Adrenal gland (tissue), 5 donors: ENCODE measurements around the gene NOTCH2NLA.
"Not testable (repeated sequence)": the region's sequence is repeated elsewhere in the genome, so short reads cannot be mapped to it uniquely, and the experiment has no call there.

ENCODE experiments used
- POLR2A ChIP-seq, 2 donors: fragments of 450-650 bp; IDR thresholded peaks; one replicate each; pipeline ENCODE4 v1.6.1; 2017; ENCODE audit warnings: antibody characterized with exemption in 2 of 2, mild to moderate bottlenecking in 2 of 2, moderate library complexity in 1 of 2
- TF ChIP-seq, protein P1 (sequence below), 6 experiments: fragments of 450-650 bp in 4 of 6; fragments of 200-600 bp in 2 of 6; sonication (generic) in 1 of 6; IDR thresholded peaks; 1 replicate in 5 of 6; 2 replicates in 1 of 6; pipeline versions ENCODE4 v1.5.1 to v1.8.0; 2016 to 2021; ENCODE audit warnings: antibody characterized with exemption in 6 of 6, mild to moderate bottlenecking in 2 of 6, moderate library complexity in 1 of 6
- donor health status: DM: no; HTN: no; CAD: no.

DNA sequence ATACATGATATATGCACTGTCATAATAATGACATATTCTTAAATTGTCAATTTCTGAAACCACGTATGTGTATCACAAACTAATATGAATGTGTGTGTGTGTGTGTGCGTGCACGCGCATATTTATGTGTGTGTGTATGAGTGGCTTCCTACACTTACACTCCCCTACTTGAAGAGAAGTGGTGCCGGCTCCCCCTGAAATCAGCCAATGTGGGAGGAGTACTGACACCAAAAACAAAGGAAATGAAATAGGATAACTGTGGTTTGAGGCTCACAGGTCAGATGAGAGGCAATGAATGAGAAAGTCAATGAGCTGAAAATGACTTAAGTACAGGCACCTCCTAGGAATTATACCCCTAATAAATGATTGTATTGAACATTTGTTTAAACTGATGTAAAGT, 44.4 kb upstream of the NOTCH2NLA start:
- not testable (repeated sequence) for TF ChIP-seq POLR2A (IDR thresholded peaks at IDR 0.05)
- TF ChIP-seq, protein P1, sequence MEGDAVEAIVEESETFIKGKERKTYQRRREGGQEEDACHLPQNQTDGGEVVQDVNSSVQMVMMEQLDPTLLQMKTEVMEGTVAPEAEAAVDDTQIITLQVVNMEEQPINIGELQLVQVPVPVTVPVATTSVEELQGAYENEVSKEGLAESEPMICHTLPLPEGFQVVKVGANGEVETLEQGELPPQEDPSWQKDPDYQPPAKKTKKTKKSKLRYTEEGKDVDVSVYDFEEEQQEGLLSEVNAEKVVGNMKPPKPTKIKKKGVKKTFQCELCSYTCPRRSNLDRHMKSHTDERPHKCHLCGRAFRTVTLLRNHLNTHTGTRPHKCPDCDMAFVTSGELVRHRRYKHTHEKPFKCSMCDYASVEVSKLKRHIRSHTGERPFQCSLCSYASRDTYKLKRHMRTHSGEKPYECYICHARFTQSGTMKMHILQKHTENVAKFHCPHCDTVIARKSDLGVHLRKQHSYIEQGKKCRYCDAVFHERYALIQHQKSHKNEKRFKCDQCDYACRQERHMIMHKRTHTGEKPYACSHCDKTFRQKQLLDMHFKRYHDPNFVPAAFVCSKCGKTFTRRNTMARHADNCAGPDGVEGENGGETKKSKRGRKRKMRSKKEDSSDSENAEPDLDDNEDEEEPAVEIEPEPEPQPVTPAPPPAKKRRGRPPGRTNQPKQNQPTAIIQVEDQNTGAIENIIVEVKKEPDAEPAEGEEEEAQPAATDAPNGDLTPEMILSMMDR (IDR thresholded peaks at IDR 0.05): not testable (repeated sequence)
